Pons (tissue), 1 donor: ENCODE measurements around the gene HOXB7.

Experiments
- DNase-seq: peaks from one replicate; pipeline ENCODE4 v3.0.0-alpha.2; 2016; ENCODE audit warnings: low spot score

Gene HOXB7

GRCh38 chr17:48594538-48595277 lies 16.1 kb downstream of the HOXB7 start:
- no peak for DNase-seq

- no peak for DNase-seq
Observed at GRCh38 chr17:48593840-48594537, 16.8 kb downstream of the HOXB7 start.

GRCh38 chr17:48593126-48593829 lies 17.5 kb downstream of the HOXB7 start, which contains the start of gene HOXB5:
HOXB5 (minus strand) TSS chr17:48593779; CDS start chr17:48593682, 97 bp downstream.
- no peak for DNase-seq

GRCh38 chr17:48592577-48592976 lies 18.2 kb downstream of the HOXB7 start:
- no peak for DNase-seq

- DNase-seq = no peak
Observed at GRCh38 chr17:48592057-48592514, 18.7 kb downstream of the HOXB7 start.

- no peak for DNase-seq
Observed at GRCh38 chr17:48591255-48592056, 19.4 kb downstream of the HOXB7 start.

GRCh38 chr17:48590607-48591161 lies 20.1 kb downstream of the HOXB7 start:
- no peak for DNase-seq

GRCh38 chr17:48589831-48590606 lies 20.8 kb downstream of the HOXB7 start, which contains the start of gene HOXB3:
HOXB3 (minus strand) TSS chr17:48590241; CDS start chr17:48552474, 37,767 bp downstream.
- no peak for DNase-seq

- no peak for DNase-seq
Observed at GRCh38 chr17:48589060-48589830, 21.6 kb downstream of the HOXB7 start.

GRCh38 chr17:48588528-48588927 lies 22.3 kb downstream of the HOXB7 start:
- no peak for DNase-seq

GRCh38 chr17:48588074-48588415 lies 22.8 kb downstream of the HOXB7 start:
- DNase-seq = no peak

GRCh38 chr17:48587276-48588073 lies 23.3 kb downstream of the HOXB7 start:
- no peak for DNase-seq

- no peak for DNase-seq
Observed at GRCh38 chr17:48586355-48587258, 24.2 kb downstream of the HOXB7 start.

- DNase-seq = no peak
Observed at GRCh38 chr17:48584223-48584741, 26.5 kb downstream of the HOXB7 start.

GRCh38 chr17:48583708-48584222 lies 27.1 kb downstream of the HOXB7 start:
- DNase-seq = no peak

GRCh38 chr17:48582750-48583069 lies 28.1 kb downstream of the HOXB7 start:
- no peak for DNase-seq

- DNase-seq = no peak
Observed at GRCh38 chr17:48579760-48580554, 30.9 kb downstream of the HOXB7 start.
